HepG2 (cell line): Measurements from ENCODE around the gene CEMP1. TPM values are rescaled to one million over a fixed set of nuclear protein-coding genes. Genes with fewer than 3 reads are reported as not detected.

Source experiments
- ATF3 ChIP-seq: sonication (generic); formaldehyde crosslinking; IDR thresholded peaks from 2 replicates; pipeline ENCODE4 v1.4.0; 2020; ENCODE audit warnings: missing genetic modification reagents
- EP300 ChIP-seq, 3 experiments: sonication (generic) in 1 of 3; formaldehyde crosslinking in 1 of 3; IDR thresholded peaks; 2 replicates each; pipeline versions ENCODE4 v1.5.1 to v1.6.1; 2011 to 2020; ENCODE audit warnings: low read depth in 2 of 3, low read length in 2 of 3, borderline replicate concordance in 1 of 3, improper control_type of control experiment in 1 of 3, mild to moderate bottlenecking in 1 of 3, missing genetic modification reagents in 1 of 3, moderate library complexity in 1 of 3
- GZF1 ChIP-seq: sonication (generic); formaldehyde crosslinking; IDR thresholded peaks from 2 replicates; pipeline ENCODE4 v1.5.1; 2020; ENCODE audit warnings: mild to moderate bottlenecking, missing genetic modification reagents
- HMGXB4 ChIP-seq, 2 experiments: sonication (generic) in 1 of 2; formaldehyde crosslinking in 1 of 2; IDR thresholded peaks; 2 replicates each; pipeline versions ENCODE4 v1.4.0 to v1.6.1; 2018 to 2020; ENCODE audit warnings: missing genetic modification reagents in 2 of 2, borderline replicate concordance in 1 of 2, low read depth in 1 of 2, mild to moderate bottlenecking in 1 of 2, missing biosample characterization in 1 of 2
- RNF2 ChIP-seq: fragments of 450-650 bp; conservative IDR thresholded peaks from 2 replicates; pipeline ENCODE4 v1.6.1; 2016; ENCODE audit warnings: low read depth
- SPEN ChIP-seq: sonication (generic); formaldehyde crosslinking; IDR thresholded peaks from 2 replicates; pipeline ENCODE4 v1.5.1; 2020; ENCODE audit warnings: low read depth, mild to moderate bottlenecking, missing genetic modification reagents
- ZBTB14 ChIP-seq: sonication (generic); formaldehyde crosslinking; IDR thresholded peaks from 2 replicates; pipeline ENCODE4 v1.4.0; 2020; ENCODE audit warnings: missing genetic modification reagents
- ZBTB34 ChIP-seq: sonication (generic); formaldehyde crosslinking; IDR thresholded peaks from 2 replicates; pipeline ENCODE4 v1.8.0; 2022; ENCODE audit warnings: mild to moderate bottlenecking, missing genetic modification reagents
- ZFX ChIP-seq: sonication (generic); formaldehyde crosslinking; IDR thresholded peaks from 2 replicates; pipeline ENCODE4 v1.4.0; 2020; ENCODE audit warnings: mild to moderate bottlenecking, low read depth, missing genetic modification reagents, moderate library complexity
- ZNF564 ChIP-seq: sonication (generic); formaldehyde crosslinking; IDR thresholded peaks from 2 replicates; pipeline ENCODE4 v1.8.1; 2023; ENCODE audit warnings: mild to moderate bottlenecking, missing genetic modification reagents
- ZNF713 ChIP-seq: sonication (generic); formaldehyde crosslinking; IDR thresholded peaks from 2 replicates; pipeline ENCODE4 v1.4.0; 2020; ENCODE audit warnings: mild to moderate bottlenecking, missing genetic modification reagents
- ZNF800 ChIP-seq: sonication (generic); formaldehyde crosslinking; IDR thresholded peaks from 2 replicates; pipeline ENCODE4 v1.4.0; 2020; ENCODE audit warnings: missing genetic modification reagents
- ZSCAN12 ChIP-seq: sonication (generic); formaldehyde crosslinking; IDR thresholded peaks from 2 replicates; pipeline ENCODE4 v1.9.0; 2021; ENCODE audit warnings: mild to moderate bottlenecking, missing genetic modification reagents
- polyA plus RNA-seq, 8 experiments: library from polyadenylated mRNA; depleted of rRNA in 3 of 8; stranded (reverse) in 7 of 8; unstranded in 1 of 8; fragments of >200 nt; fragmentation: Illumina TruSeq in 4 of 8; extraction: Trizol in 4 of 8; gene quantifications; 2 replicates each; pipeline versions ENCODE4 v1.2.1 to v1.2.3, GENCODE V29; 2011 to 2016; ENCODE audit warnings: low read depth in 4 of 8, missing spikeins in 1 of 8, mixed read lengths in 1 of 8; ENCODE audit not compliant: insufficient read depth in 1 of 8
- total RNA-seq, 5 experiments: library from RNA; depleted of rRNA; stranded (reverse); fragments of >200 nt; fragmentation: Illumina TruSeq; extraction: Trizol; gene quantifications; 2 replicates each; pipeline ENCODE4 v1.2.3, GENCODE V29; 2016; ENCODE audit warnings: low read depth in 1 of 5
- TF ChIP-seq, protein P1 (sequence below): sonication (generic); formaldehyde crosslinking; conservative IDR thresholded peaks from 2 replicates; pipeline ENCODE4 v1.4.0; 2020; ENCODE audit warnings: mild to moderate bottlenecking, missing genetic modification reagents, moderate library complexity

The CEMP1 gene
- total and polyA plus RNA-seq, 2 of the 13 experiments (the other 11 are each of a cell fraction or from before 2014, with no cell fraction given): not detected

GRCh38 chr16:2500918-2501750 lies 30.1 kb downstream of the CEMP1 start (continued):
- TF ChIP-seq ZNF564 (no peak), ZFX (CRISPR knock-in tag) (peak; percentile 48; the same call in 1 of the 2 replicates), ZNF713 (CRISPR knock-in tag) (no peak), SPEN (peak; percentile 48; the same call in 1 of the 2 replicates), HMGXB4 (CRISPR knock-in tag; IDR thresholded peaks at IDR 0.05; ENCODE audit: borderline replicate concordance in 1 of 2, low read depth in 1 of 2) (peak in 1 of 2 experiments; percentile 60; a peak in 2 of 4 replicates), GZF1 (CRISPR knock-in tag) (no peak), RNF2 (no peak), ZSCAN12 (CRISPR knock-in tag) (no peak), ZNF800 (CRISPR knock-in tag) (no peak), EP300 (IDR thresholded peaks at IDR 0.05; ENCODE audit: low read depth in 2 of 2, low read length in 2 of 2) (no peak), EP300 (CRISPR knock-in tag; IDR thresholded peaks at IDR 0.05; ENCODE audit: borderline replicate concordance) (no peak), ZBTB34 (CRISPR knock-in tag) (no peak), ATF3 (CRISPR knock-in tag) (no peak), ZBTB14 (CRISPR knock-in tag) (no peak)
- TF ChIP-seq, protein P1, sequence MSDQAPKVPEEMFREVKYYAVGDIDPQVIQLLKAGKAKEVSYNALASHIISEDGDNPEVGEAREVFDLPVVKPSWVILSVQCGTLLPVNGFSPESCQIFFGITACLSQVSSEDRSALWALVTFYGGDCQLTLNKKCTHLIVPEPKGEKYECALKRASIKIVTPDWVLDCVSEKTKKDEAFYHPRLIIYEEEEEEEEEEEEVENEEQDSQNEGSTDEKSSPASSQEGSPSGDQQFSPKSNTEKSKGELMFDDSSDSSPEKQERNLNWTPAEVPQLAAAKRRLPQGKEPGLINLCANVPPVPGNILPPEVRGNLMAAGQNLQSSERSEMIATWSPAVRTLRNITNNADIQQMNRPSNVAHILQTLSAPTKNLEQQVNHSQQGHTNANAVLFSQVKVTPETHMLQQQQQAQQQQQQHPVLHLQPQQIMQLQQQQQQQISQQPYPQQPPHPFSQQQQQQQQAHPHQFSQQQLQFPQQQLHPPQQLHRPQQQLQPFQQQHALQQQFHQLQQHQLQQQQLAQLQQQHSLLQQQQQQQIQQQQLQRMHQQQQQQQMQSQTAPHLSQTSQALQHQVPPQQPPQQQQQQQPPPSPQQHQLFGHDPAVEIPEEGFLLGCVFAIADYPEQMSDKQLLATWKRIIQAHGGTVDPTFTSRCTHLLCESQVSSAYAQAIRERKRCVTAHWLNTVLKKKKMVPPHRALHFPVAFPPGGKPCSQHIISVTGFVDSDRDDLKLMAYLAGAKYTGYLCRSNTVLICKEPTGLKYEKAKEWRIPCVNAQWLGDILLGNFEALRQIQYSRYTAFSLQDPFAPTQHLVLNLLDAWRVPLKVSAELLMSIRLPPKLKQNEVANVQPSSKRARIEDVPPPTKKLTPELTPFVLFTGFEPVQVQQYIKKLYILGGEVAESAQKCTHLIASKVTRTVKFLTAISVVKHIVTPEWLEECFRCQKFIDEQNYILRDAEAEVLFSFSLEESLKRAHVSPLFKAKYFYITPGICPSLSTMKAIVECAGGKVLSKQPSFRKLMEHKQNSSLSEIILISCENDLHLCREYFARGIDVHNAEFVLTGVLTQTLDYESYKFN (CRISPR knock-in tag): 0 out of 2 replicates have a peak, but pooled peaks have one; percentile 16
